ENCODE data around the gene MCCC1.

- no peak for TF ChIP-seq CTCF (IDR thresholded peaks at IDR 0.05; ENCODE audit: poor library complexity)
- TF ChIP-seq EZH2phosphoT487 (IDR thresholded peaks at IDR 0.05; ENCODE audit: low read depth, severe bottlenecking, unreplicated experiment) = no peak
- no peak for TF ChIP-seq EZH2 (IDR thresholded peaks at IDR 0.05; ENCODE audit: borderline replicate concordance)
Observed at GRCh38 chr3:183073839-183074238, 25.5 kb downstream of the MCCC1 start.

All from hepatocyte (in vitro differentiated cells).